Upper lobe of right lung (tissue), 1 donor: ENCODE results near the gene C20orf141. TPM values are rescaled to one million over a fixed set of nuclear protein-coding genes. Genes with fewer than 3 reads are reported as not detected.

ENCODE experiments used
- ATAC-seq: fragments of 200-7000 bp; cut with Tn5 transposase; one replicate; pipeline ENCODE4 v1.9.1; 2020; ENCODE audit warnings: mild to moderate bottlenecking, moderate library complexity
- DNase-seq: peaks from one replicate; pipeline ENCODE4 v3.0.0-alpha.2; 2020
- H3K27ac ChIP-seq: fragments of 200-600 bp; one replicate; pipeline ENCODE4 v1.8.0; 2022
- H3K27me3 ChIP-seq: fragments of 200-600 bp; one replicate; pipeline ENCODE4 v1.8.0; 2022; ENCODE audit warnings: mild to moderate bottlenecking
- H3K36me3 ChIP-seq: fragments of 200-600 bp; one replicate; pipeline ENCODE4 v1.8.0; 2022
- H3K4me1 ChIP-seq: fragments of 200-600 bp; one replicate; pipeline ENCODE4 v1.8.0; 2022
- H3K4me3 ChIP-seq: fragments of 200-600 bp; one replicate; pipeline ENCODE4 v1.8.0; 2022; ENCODE audit warnings: mild to moderate bottlenecking
- H3K9me3 ChIP-seq: fragments of 200-600 bp; one replicate; pipeline ENCODE4 v1.8.0; 2022
- CTCF ChIP-seq: fragments of 200-600 bp; IDR thresholded peaks from one replicate; pipeline ENCODE4 v1.8.0; 2022; ENCODE audit warnings: antibody characterized with exemption
- intact Hi-C: fragments of 100-400 bp; cut with DNase I; formaldehyde crosslinking; loops from one replicate; pipeline ENCODE4 v1.11.0; 2022
- total RNA-seq: library from RNA; stranded (reverse); fragmentation: NEBNext Ultra II Directional; extraction: Animal tissue kit (Norgen Biotek cat#: 25700); gene quantifications from one replicate; pipeline ENCODE4 v1.2.1, GENCODE V29; 2021
- donor health status: DM: no; HTN: yes; CAD: no; lungs with severe emphysema.

C20orf141 gene
- total RNA-seq, 1 donor from 2014 or later = not detected

- no peak for TF ChIP-seq CTCF
- intact Hi-C loops = no loop called here
- ATAC-seq (no peak), DNase-seq (no peak)
- no peak overlapping the region for H3K4me3 ChIP-seq
- peaks cover 55% of the 10 kb centered on the region for H3K36me3 ChIP-seq
- H3K27ac ChIP-seq = no peak overlapping the region
- no peaks in the 10 kb centered on the region for H3K27me3 ChIP-seq
- H3K4me1 ChIP-seq = no peaks in the 10 kb centered on the region
- no peaks in the 10 kb centered on the region for H3K9me3 ChIP-seq
These were observed 50.3 kb downstream of the C20orf141 start for GRCh38 chr20:2865101-2865500.

Other genes with a start within 250 kb of the C20orf141 start
- 88.4 TPM for gene NOP56, start 162.4 kb upstream of the C20orf141 start, total RNA-seq
- gene IDH3B, start 150.8 kb upstream of the C20orf141 start, total RNA-seq = 65.5 TPM
- 19.5 TPM for gene EBF4, start 122.2 kb upstream of the C20orf141 start, total RNA-seq
- gene CPXM1, start 14.4 kb upstream of the C20orf141 start, total RNA-seq = 1.3 TPM
- not detected for gene TMEM239, start 1.4 kb downstream of the C20orf141 start, total RNA-seq
- gene PCED1A, start 25.7 kb downstream of the C20orf141 start, total RNA-seq = 44.3 TPM
- 34.8 TPM for gene VPS16, start 25.8 kb downstream of the C20orf141 start, total RNA-seq
- 69.6 TPM for gene PTPRA, start 58.5 kb downstream of the C20orf141 start, total RNA-seq
- gene GNRH2, start 228.6 kb downstream of the C20orf141 start, total RNA-seq = not detected
- gene MRPS26, start 231.1 kb downstream of the C20orf141 start, total RNA-seq = 32.0 TPM